GM23338 (cell line): ENCODE measurements around the gene SIRT6.
"Not testable (repeated sequence)": the region's sequence is repeated elsewhere in the genome, so short reads cannot be mapped to it uniquely, and the experiment has no call there.

Experiments used
- CREB1 ChIP-seq: fragments of 250-450 bp; sonication (Bioruptor Pico); IDR thresholded peaks from 2 replicates; pipeline ENCODE4 v1.5.0; 2020; ENCODE audit warnings: low read depth, mild to moderate bottlenecking, moderate library complexity
- CTCF ChIP-seq, 2 experiments: fragments of 200-600 bp in 1 of 2; sonication (generic) in 1 of 2; conservative IDR thresholded peaks; 2 replicates each; pipeline versions ENCODE4 v1.5.1 to v1.6.1; 2016 to 2017; ENCODE audit warnings: antibody characterized with exemption in 2 of 2, low read depth in 2 of 2, mild to moderate bottlenecking in 2 of 2, moderate library complexity in 1 of 2
- EZH2 ChIP-seq: fragments of 200-600 bp; sonication (generic); IDR thresholded peaks from one replicate; pipeline ENCODE4 v1.8.0; 2017; ENCODE audit warnings: antibody characterized with exemption, mild to moderate bottlenecking, low read depth; ENCODE audit not compliant: unreplicated experiment
- EZH2phosphoT487 ChIP-seq: fragments of 200-600 bp; sonication (generic); IDR thresholded peaks from one replicate; pipeline ENCODE4 v1.8.1; 2018; ENCODE audit warnings: antibody characterized with exemption; ENCODE audit not compliant: unreplicated experiment
- JUNB ChIP-seq: IDR thresholded peaks from one replicate; pipeline ENCODE4 v1.6.1; 2016; ENCODE audit warnings: antibody characterized with exemption; ENCODE audit not compliant: unreplicated experiment
- NANOG ChIP-seq: IDR thresholded peaks from 2 replicates; pipeline ENCODE4 v1.6.1; 2016; ENCODE audit warnings: antibody characterized with exemption, borderline replicate concordance
- POLR2AphosphoS5 ChIP-seq: IDR thresholded peaks from 2 replicates; pipeline ENCODE4 v1.6.1; 2016; ENCODE audit warnings: antibody characterized with exemption, low read depth
- STAT1 ChIP-seq: IDR thresholded peaks from one replicate; pipeline ENCODE4 v1.6.1; 2016; ENCODE audit warnings: antibody characterized with exemption; ENCODE audit not compliant: unreplicated experiment
- ZNF114 ChIP-seq: fragments of 250-450 bp; sonication (Bioruptor Pico); IDR thresholded peaks from 2 replicates; pipeline ENCODE4 v1.5.0; 2020; ENCODE audit warnings: mild to moderate bottlenecking, moderate library complexity
- ZNF331 ChIP-seq: fragments of 250-450 bp; sonication (Bioruptor Pico); IDR thresholded peaks from 2 replicates; pipeline ENCODE4 v1.5.0; 2020; ENCODE audit warnings: low read depth, mild to moderate bottlenecking, moderate library complexity
- ZNF462 ChIP-seq: fragments of 250-450 bp; sonication (Bioruptor Pico); IDR thresholded peaks from 2 replicates; pipeline ENCODE4 v1.5.0; 2020; ENCODE audit warnings: mild to moderate bottlenecking, moderate library complexity
- TF ChIP-seq, protein P1 (sequence below): IDR thresholded peaks from one replicate; pipeline ENCODE4 v1.6.1; 2018; ENCODE audit warnings: antibody characterized with exemption; ENCODE audit not compliant: unreplicated experiment
- TF ChIP-seq, protein P2 (sequence below): IDR thresholded peaks from 2 replicates; pipeline ENCODE4 v1.6.1; 2016; ENCODE audit warnings: antibody characterized with exemption

GRCh38 chr19:4127322-4127721 is 55.0 kb downstream of the SIRT6 start:
- TF ChIP-seq EZH2; NANOG; CTCF (conservative IDR thresholded peaks at IDR 0.05; ENCODE audit: low read depth in 2 of 2); JUNB; EZH2phosphoT487; POLR2AphosphoS5; CREB1 (CRISPR knock-in tag); ZNF114 (CRISPR knock-in tag); ZNF331 (CRISPR knock-in tag); ZNF462 (CRISPR knock-in tag); STAT1: not testable (repeated sequence)
- TF ChIP-seq, protein P1, sequence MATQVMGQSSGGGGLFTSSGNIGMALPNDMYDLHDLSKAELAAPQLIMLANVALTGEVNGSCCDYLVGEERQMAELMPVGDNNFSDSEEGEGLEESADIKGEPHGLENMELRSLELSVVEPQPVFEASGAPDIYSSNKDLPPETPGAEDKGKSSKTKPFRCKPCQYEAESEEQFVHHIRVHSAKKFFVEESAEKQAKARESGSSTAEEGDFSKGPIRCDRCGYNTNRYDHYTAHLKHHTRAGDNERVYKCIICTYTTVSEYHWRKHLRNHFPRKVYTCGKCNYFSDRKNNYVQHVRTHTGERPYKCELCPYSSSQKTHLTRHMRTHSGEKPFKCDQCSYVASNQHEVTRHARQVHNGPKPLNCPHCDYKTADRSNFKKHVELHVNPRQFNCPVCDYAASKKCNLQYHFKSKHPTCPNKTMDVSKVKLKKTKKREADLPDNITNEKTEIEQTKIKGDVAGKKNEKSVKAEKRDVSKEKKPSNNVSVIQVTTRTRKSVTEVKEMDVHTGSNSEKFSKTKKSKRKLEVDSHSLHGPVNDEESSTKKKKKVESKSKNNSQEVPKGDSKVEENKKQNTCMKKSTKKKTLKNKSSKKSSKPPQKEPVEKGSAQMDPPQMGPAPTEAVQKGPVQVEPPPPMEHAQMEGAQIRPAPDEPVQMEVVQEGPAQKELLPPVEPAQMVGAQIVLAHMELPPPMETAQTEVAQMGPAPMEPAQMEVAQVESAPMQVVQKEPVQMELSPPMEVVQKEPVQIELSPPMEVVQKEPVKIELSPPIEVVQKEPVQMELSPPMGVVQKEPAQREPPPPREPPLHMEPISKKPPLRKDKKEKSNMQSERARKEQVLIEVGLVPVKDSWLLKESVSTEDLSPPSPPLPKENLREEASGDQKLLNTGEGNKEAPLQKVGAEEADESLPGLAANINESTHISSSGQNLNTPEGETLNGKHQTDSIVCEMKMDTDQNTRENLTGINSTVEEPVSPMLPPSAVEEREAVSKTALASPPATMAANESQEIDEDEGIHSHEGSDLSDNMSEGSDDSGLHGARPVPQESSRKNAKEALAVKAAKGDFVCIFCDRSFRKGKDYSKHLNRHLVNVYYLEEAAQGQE, result not testable (repeated sequence)
- TF ChIP-seq, protein P2, sequence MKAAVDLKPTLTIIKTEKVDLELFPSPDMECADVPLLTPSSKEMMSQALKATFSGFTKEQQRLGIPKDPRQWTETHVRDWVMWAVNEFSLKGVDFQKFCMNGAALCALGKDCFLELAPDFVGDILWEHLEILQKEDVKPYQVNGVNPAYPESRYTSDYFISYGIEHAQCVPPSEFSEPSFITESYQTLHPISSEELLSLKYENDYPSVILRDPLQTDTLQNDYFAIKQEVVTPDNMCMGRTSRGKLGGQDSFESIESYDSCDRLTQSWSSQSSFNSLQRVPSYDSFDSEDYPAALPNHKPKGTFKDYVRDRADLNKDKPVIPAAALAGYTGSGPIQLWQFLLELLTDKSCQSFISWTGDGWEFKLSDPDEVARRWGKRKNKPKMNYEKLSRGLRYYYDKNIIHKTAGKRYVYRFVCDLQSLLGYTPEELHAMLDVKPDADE, result not testable (repeated sequence)
